GM19099 (cell line): ENCODE data around the gene ZNF689.
A peak's percentile ranks its signal among the peaks of the same experiment; 100 is the strongest.

ENCODE experiments used
- POLR2A ChIP-seq: IDR thresholded peaks from 3 replicates; pipeline ENCODE4 v1.6.1; 2011; ENCODE audit warnings: low read depth; ENCODE audit not compliant: insufficient read length; ENCODE audit errors: extremely low read depth

ZNF689 gene

DNA sequence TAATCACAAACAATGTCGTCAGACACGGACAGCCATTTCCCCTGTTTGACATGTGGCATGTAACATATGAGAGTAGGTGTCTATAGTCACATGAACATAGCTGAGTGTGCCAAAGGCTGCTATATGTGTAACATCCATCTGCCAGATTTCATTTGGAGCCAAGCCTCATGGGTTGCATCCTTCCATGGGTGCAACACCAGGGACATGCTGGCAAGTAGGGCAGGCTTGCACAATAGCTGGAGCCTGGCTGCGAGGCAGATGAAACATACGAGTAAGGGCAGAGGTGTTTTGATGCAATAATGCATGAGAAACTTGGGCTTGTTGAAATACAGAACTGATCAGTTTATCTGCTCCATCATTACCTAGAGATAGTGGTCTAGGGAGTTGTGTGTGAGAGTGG, 9.0 kb upstream of the ZNF689 start:
- no peak for TF ChIP-seq POLR2A

- TF ChIP-seq POLR2A = no peak
Observed at GRCh38 chr16:30615358-30616091, 5.3 kb upstream of the ZNF689 start.

DNA sequence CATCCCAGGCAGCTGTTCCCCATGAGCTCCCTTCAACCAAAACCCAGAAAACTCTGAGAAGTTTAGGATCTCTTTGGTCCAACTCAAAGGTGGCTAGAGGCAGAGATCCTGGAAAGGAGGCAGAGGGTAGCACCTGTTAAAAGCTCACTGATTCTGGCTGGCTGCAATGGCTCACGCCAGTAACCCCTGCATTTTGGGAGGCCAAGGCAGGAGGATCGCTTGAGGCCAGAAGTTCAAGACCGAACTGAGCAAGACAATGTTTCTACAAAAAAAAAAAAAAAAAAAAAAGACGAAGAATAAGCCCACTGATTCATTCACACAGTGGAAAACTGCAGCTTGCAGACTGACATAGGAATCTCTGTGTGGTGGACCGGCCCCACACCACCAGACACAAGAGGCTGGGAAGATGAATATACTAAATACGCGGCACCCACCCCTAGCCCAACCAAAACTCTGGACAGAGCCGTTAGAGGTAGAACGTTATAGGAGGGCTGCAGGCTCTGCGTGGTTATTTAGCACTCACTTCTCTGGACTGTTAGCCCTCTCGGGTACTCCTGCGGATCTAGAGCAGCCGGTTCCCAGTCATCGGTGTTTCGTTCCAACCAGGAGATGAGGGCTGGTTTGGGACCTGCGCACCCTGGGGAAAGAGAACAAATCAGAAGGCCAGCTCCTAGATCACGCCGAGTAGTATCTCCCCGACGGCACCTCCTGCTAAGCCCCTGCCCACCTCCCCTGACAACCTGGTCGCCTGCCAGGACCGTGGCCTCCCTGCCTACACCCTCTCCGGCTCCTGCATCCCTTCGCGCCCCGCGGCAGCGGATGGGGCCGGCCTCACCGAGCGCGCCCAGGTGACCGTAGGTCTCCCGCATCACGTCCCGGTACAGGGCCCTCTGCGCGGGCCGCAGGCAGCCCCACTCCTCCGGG, 925 bp downstream of the ZNF689 start:
- TF ChIP-seq POLR2A = no peak

DNA sequence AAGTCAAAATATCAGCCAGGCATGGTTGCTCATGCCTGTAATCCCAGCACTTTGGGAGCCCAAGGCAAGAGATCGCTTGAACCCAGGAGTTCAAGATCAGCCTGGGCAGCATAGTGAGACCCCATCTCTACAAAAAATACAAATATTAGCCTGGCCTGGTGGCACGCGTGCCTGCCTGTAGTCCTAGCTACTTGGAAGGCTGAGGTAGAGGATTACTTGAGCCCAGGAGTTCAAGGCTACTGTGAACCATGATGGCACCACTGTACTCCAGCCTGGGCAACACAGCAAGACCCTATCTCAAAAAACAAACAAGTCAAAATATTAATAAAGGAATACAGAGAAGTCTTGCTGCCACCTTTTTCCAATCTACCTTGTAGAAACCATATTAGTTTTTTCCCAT, 4.2 kb downstream of the ZNF689 start:
- no peak for TF ChIP-seq POLR2A

DNA sequence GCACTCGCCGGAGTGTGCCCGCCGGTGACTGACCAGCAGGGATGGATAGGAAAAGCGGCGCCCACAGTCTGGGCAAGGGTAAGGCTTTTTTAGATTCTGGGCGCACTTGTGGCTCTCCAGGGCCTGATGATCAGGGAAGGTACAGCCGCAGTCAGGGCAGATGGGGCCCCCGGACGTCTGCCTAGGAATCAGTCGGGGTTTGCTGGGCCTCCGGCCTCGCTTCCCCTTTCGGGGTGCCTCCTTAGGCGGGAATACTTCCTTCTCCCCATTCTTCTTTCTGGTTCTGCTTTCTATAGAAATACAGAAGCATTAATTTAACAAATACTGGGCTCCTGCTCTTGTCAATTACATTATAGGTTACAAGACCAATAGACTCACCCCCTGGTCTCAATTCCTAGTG, 5.0 kb downstream of the ZNF689 start:
- no peak for TF ChIP-seq POLR2A

- no peak for TF ChIP-seq POLR2A
Observed at GRCh38 chr16:30604316-30604947, 5.8 kb downstream of the ZNF689 start.

DNA sequence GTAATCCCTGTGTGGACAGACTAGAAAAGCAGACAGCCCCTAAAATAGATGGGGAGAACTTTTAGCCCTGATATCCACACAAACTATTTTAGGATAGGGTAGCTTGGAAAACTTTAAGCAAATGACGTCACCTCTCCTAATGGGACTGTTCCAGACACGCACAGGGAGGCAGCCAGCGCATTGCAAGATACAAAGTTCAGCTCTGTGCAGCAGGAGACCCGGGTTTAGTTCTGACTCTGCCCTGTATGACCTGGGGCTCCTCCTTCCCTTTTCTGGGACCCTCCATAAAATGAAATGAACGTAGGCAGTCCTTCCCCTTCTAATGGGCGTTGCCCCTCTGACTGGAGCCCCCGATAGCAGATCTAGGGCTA, 6.3 kb downstream of the ZNF689 start:
- no peak for TF ChIP-seq POLR2A

- no peak for TF ChIP-seq POLR2A
Observed at GRCh38 chr16:30602616-30603277, 7.4 kb downstream of the ZNF689 start.

DNA sequence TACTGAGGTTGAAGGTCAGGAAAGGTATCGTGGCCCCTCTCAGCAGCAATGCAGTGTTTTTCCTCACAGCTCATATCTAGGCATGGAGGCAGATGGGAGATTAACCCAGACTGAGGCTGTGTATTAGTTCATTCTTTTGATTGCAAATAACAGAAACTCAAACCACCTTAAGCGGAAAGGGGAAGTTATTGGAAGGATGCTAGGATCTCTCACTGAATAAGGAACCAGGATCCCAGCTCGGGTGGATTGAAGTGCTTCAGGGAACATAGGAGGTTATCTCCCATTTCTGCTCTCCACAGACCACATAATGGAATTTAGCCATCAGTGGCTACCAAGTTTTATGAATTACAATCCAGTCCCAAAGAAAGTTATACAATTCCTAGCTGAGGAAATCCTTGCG, 8.2 kb downstream of the ZNF689 start:
- no peak for TF ChIP-seq POLR2A

DNA sequence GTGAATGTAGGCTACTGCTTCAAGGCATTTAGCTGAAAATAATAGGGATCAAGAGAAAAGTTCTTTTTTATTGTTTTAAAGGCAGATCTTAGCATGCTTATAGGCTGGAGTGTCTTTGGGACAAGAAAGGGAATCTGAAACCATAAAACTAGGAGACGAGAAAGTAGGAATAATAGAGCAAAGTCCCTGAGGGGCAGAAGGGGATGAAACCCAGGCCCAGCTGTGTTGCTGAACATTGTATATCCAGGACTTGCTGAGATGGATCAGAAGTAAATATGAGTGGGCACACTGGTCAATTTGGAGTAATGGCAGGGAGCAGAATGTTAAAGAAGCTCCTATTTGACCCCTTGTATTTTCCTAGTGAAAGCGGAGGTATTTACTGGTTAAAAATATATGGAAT, 9.3 kb downstream of the ZNF689 start:
- TF ChIP-seq POLR2A = no peak

DNA sequence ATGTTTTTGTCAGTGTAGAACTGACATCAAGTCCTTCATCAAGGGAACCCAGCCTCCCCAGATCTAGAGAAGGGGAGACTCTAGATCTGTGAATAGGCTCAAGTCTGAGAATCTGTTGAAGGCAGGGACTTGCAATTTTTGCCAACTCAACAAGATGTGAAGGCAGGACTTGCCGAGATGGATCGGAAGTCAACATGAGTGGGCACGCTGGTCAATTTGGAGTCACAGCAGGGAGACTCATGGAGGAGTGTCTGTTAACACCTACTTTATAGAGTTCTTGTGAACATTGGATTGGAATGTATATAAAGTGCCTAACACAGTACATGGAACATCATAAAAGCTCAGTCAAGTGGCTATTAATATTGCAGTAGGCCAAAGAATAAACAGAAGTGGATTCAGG, 10.0 kb downstream of the ZNF689 start:
- no peak for TF ChIP-seq POLR2A

GRCh38 chr16:30592871-30593270, 17.3 kb downstream of the ZNF689 start:
- TF ChIP-seq POLR2A = no peak

DNA sequence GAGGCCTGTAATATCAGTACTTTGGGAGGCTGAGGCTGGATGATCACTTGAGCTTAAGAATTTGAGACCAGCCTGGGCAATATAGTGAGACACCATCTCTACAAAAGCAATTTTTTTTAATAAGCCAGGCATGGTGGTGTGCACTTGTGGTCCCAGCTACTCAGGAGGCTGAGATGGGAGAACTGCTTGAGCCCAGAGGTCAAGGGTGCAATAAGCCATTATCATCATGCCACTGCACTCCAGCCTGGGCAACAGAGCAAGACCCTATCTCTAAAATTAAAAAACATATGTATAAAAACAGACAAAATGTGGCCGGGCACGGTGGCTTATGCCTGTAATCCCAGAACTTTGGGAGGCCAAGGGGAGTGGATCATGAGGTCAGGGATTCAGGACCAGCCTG, 21.5 kb downstream of the ZNF689 start:
- TF ChIP-seq POLR2A = no peak

GRCh38 chr16:30585400-30586191, 24.6 kb downstream of the ZNF689 start, which contains the start of gene ZNF785:
Gene ZNF785 (minus strand): TSS chr16:30585697. CDS start chr16:30585611, 86 bp downstream.
- TF ChIP-seq POLR2A = no peak

- peak; percentile 44 for TF ChIP-seq POLR2A
Observed at GRCh38 chr16:30585022-30585399, 25.2 kb downstream of the ZNF689 start.
